Activated T-helper 1 cell treated with anti-CD3 and anti-CD28 coated beads, Interleukin-2, amount 50 U/mL, for 16 hours (primary cell): ENCODE data around the gene GRID1.
"Not testable (repeated sequence)": the region's sequence is repeated elsewhere in the genome, so short reads cannot be mapped to it uniquely, and the experiment has no call there.

Experiments
- DNase-seq, 2 donors: peaks; one replicate each; pipeline ENCODE4 v3.0.0-alpha.2; 2020; ENCODE audit warnings: low read depth in 1 of 2, low spot score in 1 of 2

The GRID1 gene

DNA sequence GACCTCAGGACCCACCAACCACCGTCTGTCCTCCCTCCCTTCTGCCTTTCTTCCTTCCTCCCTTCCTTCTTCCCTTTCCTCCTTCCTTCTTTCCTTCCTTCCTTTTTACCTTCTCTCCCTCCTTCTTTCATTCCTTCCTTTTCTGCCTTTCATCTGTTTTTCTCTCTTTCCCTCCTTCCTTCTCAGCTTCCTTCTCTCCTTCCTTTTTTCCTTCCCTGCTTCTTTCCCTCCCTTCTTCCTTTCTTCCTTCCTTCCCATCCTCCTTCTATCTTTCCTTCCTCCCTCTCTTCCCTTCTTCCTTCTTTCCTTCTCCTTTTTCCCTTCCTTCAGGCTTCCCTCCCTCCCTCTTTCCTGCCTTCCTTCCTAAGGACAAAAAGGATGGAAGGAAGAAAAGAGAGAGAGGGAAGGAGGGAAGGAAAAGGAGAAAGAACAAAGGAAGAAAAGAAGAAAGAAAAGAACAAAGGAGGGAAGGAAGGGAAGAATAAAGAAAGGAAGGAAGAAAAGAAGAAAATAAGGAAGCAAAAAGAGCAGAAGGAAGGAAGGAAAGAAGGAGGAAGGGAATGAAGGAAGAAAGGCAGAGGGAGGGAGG lies 405.0 kb downstream of the GRID1 start:
- DNase-seq: no peak

DNA sequence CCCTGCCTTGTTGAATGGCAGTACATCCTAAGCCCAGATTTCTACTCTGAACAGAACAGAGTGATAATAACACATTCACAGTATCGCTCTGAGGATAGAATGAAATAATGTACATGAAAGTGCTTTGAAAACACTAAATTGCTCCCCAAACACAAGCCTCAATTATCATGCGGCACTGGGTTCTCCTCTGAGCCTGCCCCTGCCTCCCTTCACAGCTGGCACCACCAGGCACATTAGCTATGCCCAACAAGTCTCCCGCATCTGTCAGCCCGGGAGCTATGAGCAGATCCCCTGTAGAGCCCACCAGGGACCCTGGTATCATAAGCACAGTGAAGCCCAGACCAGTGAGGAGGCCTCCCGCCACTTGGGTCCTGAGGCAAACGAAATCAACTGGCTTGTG lies 405.5 kb downstream of the GRID1 start:
- DNase-seq: no peak

DNA sequence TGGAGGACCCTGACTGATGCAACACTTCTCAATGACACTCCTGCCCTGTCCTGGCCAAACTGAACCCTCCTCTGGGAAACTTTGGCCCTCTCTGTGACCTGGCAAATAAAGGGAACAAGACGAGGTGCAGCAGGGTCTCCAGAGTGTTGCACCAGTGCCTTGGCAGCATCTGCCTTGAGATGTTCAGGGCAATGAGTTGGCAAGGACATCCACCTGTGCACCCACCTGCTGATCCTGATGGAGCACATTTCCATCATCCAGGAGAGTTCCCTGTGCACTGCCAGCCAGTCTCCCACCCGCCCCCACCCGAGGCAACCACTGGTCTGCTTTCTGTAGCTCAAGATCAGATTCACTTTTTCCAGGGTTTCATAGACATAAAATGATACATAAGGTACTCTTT lies 407.4 kb downstream of the GRID1 start:
- DNase-seq: no peak

DNA sequence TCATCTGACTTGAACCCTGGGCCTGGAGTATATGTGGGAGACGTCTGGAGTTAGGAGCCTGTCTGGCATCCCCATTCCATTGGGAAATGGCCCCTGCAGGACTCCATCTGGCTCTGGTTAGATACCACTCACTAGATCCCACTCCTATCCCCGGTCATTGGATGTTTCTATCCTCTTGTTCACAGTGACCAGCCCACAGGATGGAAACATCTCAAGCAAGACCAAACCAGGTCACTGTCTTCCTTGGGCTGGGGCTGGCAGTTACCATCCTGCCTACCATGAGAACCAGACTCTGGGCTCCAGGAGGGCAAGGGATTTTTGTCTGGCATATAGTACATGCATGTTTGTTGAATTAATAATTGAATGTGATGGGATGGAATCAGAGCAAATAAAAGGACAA lies 415.7 kb downstream of the GRID1 start:
- no peak for DNase-seq

DNA sequence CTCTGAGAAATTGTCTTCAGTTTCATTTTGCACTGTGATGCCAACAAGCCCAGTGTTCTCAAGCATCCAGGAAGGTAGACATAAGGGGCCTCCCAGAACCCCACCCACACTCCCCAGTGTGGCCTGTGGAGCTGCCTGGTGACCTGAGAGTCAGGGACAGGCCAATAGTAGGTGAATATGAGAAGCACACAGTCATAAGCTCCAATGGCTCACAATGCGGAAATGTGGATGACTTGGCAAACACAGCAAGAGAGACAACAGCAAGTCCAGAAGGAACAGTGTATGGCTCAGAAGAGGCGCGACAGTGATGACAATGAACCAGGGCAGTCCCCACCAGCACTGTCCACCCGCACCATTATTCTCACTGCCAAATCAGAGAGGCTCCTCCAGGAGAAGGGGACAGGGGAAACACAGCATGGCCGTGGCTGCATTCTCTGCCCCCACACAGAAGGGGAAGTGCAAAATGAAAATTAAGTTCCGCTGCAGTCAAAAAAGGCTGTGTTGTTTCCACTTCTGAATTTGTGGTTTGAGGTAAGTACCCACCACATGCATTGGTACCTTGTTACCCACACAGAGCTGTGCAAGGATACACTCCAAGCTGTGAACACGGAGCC lies 419.8 kb downstream of the GRID1 start:
- no peak for DNase-seq

DNA sequence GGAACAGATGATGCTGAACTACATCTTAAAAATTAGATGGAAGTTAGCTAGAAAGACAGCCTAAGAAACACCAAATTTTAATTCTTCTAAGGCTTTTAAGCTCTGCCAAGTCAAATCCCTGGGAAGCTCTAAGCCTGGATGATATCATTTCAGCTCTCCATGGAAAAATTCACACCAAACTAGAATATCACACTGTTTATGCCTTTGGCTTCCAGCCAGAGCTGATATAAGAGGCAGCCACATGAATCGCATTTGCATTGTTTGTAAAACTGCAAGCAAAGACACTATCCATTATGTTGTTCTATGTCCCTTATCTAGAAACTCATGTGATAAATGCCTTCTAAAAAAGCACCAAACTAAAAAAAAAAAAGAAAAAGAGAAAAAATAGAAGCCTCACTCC lies 430.4 kb downstream of the GRID1 start:
- DNase-seq: no peak

DNA sequence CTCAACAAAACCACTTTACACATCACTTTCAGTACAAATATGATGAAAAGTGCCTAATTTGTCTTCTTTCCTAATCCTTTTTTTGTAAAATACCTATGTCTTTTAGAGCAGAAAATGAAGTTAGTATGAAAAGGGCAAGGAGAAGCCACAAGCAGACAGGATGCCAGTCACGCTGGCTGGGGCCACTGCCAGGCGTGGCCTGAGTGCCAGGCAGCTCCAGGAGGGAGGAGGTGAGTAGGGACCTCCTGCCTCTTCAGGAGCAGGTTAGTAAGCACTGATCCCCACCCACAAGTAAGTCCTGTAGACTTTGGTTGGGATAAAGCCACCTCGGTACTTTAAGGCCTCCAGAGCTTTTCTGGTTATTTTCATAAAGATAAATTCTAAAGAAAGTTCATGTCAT lies 432.0 kb downstream of the GRID1 start:
- DNase-seq: no peak

DNA sequence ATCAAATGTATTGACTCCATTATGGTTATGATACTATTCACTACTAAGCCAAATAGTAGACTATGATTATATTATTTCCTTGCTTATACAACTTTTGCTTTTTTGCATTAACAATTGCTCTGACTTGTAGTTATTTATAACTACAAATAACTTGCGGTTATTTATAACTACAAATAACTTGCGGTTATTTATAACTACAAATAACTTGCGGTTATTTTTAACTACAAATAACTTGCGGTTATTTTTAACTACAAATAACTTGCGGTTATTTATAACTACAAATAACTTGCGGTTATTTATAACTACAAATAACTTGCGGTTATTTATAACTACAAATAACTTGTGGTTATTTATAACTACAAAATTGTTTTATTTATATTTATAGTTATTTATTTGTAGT lies 436.6 kb downstream of the GRID1 start:
- DNase-seq: not testable (repeated sequence)

DNA sequence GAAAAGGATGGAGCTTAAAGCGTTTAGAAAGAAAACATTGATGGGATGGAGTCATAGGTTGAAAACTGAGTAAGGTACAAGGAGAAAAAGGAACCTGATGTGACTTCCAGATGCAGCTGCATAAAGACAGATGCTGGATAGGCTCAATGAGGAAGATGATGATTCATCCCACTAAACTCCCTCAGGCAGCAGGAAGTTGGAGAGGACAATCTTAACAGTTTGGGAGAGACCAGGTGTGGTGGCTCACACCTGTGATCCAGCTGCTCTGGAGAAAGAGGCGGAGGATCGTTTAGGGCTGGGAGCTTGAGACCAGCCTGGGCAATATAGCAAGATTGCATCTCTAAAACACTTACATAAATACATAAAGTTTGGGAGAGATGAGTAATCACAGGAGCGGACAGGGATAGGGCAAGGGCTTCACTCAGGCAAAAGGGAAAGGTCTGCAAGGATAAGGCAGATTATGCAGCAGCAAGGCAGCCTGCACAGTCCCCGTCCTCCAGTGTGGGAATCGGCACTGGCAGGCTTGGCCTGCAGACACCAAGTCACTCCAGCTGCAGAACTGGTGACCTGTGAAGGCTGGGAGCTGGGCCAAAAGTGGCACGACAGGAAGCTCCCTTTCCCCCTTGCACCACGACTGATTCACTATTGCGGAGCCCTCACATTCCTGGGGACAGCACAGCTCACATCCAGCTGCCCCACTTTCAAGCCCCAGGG lies 438.5 kb downstream of the GRID1 start:
- DNase-seq: no peak

DNA sequence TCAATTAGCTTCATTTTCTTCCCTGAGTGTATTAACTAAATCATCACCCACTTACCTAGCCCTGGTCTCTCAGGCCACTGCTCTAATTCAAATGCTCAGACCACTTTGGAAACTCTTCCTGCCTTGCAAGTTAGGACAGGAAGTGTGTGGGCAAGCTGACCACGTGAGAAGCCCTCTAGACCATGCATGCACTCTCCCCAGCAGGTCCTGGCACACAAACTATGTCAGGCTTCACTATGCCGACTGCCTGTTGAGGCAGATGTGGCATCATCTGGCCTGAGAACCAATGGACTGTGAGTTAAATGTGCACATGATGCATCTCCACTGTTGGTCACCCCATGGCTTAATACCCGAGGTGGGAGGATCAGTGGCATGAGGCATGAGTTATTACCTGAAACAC lies 439.6 kb downstream of the GRID1 start:
- no peak for DNase-seq

DNA sequence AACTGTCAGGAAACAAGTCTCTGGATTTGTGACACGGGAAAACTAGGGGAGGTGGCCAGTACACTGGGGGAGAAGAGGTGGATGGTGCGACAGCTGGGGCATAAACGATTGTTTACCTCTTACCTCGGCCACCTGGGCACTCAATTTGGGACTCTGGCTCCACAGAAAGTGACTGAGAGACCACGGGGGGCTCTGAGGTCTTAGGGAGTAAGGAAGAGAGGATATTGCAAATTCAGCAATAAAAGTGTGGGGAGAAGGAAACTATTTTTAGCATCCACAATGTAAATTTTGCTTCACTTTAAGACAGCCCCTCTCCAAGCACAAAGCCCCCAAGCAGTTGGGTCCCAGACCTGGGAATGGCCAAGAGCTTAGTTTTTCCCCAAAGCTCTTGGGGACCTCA lies 440.5 kb downstream of the GRID1 start:
- no peak for DNase-seq

DNA sequence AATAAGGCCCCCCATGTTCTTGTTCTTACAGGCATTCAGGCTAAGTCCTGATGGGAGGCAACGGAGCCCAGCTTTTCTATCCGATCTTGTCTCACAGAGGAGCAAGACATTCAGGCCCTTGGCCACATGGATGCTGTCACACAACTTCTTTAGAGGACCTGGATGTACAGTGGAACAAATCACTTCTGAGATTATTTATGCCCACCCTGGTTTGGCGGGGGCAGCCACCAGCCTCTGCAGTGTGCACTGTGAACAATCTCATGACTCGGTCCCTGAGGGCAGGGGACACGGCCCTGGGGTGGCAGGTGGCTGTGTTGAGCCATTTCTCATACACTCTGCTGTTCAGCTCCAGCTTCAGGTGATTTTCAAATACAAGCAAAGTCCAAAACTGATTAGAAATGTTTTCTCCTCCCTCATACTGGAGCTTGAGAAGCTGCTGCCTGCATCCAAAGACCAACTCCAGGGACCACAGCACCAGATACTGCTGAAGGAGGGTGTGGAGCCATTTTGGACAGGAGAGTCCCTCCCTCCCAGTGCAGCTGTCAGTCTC lies 441.3 kb downstream of the GRID1 start:
- no peak for DNase-seq

DNA sequence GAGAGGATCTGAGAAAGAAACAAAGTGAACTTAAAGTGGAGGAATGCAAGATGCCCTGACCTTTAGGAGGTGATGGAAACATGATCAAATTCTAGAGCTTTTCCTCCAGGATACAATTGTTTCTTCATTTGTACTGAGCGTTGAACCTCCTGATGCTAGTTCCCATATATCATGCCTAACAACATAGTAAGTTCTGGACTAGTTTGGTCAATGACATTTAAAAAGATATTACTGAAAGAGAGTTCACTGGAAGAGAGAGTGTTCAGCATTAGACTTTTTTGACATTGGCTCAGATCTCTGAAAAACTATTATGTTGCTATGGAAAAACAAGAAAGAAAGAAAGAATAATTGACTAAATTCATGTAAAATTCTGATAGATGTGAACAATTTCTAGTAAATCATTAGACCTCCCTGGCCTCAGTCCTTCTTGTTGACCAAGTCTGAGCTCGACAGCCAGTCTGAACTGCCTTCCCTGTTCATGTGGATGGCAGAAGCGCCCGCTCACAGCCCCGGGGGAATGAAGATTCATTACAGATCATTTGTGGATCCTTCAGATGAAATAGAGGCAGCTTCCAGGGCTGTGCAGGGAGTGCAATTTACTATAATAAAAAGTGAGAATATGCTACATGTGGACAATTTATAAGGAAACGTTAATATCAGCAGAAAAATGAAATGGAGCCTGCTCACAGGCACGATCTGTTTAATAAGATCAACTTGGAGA lies 442.1 kb downstream of the GRID1 start:
- DNase-seq: no peak

DNA sequence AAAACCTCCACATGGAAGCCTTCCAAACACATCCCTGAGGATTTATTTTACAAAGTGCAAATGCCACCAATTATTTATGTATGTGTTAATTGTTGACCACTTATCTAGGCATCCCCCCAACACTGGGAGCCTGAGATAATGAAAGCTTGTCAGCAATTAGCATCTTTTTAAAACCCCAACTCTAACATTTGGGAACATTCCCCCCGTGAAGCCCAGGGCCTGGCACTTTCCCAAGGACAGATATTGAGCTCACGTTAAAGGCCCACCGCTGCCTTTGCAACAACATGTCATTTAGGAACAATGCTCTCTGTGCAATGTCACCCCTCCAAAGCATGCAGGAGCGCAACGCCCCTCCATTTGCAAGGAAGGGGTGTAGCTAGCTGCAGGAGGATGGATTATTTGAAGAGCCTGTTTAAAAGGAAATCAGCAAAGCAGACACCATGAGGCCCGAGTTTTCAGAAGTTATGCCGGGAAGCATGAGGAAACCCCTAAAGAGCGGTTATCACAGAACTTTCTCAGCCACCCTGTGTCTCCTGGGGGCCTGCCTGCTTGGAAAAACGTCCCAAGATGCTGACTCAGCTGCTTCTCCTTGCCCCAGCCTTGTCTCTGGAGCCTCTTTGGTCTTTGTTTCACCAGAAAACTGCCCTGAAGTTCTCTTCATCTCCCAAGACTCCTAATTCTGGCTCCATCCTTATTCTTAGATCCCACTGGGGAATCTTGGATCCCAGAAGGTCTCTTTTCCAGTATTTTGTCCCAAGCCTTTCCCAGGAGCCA lies 444.1 kb downstream of the GRID1 start:
- DNase-seq: no peak

DNA sequence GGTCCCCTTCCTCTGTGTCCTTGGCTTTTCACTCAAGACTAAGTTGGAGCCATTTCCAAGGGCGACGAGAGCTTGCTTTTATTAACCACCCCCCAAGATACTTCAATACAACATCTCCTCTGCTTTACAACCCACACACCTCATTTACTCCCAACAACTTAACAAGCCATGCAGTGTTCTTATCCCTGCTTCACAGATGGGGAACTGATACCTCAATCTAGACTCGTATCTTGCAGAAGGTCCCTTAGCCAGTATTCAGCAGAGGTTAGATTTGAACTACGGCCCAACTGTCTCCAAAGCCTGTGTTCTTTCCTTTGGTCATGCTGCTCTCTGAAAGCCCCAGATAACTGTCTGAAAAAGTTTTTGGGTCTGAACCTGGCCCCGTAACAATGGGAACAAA lies 444.8 kb downstream of the GRID1 start:
- DNase-seq: no peak

DNA sequence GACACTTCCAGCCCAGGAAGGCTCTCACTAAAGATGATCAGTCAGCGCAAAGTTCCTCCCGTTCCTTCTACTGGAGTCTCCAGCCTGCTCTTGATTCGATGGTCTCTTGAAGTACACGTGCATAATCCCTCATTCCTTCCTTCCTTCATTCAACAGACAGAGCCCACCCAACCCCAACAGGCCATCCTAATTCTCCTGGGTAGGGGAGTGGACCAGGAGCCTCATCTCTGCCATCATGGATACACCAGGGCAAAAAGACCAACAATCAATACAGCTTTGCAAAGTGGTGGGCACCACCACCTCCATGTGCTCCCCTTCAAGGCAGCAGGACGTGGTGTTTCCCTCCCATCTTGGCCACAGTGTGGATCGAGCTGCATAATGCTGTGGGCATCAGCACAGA lies 446.3 kb downstream of the GRID1 start:
- no peak for DNase-seq

DNA sequence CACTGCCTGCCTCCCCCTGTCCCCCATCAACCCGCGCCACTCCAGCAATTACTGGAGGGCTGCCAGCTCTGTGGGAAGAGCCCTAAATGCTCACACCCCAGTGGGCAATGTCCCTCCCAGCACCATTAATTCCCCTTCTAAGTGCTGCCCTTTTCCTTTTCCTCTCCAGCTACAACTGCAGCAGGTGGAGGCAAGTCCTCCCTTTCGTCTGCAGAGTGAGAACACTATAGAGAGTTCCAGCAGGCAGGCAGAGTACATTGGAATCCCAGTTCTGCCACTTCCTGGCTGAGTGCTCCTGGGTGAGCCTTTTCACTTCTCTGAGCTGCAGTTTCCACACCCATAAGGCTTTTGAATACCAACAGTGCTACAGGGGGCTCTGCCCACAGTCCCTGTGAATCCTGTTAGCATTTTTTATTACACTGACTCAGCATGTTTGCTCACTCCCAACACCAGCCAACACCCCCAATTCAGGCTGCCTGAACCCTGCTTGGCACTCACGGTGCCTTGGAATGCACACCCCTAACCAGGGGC lies 447.0 kb downstream of the GRID1 start:
- no peak for DNase-seq

DNA sequence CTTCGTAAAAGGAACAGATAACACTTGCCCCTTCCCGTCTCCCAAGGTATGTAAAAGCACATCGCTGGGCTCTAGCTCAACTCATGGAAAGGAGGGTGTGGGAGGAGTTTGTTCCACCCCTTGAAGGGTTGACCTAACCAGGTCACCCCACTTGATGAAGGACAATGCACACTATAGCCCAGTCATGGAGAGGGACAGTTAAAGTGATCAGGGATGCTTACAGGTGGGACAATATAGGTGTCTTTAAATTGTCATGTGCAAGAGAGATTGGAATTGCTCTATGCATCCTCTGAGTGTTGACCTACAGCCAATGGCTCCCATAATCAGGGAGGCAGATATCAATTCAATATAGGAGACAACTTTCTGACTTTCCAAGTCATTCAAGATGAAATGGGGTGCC lies 448.2 kb downstream of the GRID1 start:
- no peak for DNase-seq

DNA sequence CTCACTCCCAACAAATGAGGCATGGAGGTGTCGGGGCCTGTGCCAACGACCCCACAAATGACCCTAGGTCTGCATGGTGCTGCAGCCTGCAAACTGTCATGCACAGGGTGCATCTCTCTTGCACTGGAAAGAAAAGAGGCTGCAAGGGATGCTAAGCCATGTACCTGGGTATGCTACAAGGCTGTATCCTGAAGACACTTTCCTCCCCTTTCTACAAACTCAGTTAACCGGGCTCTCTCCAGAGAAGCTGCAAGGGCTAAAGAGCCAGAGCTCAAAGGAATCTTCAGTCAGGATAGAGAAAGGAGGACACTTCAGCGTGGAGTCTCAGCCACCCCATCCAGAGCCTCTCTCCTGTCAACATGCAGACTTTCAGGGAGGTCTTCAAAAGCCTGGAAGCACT lies 449.0 kb downstream of the GRID1 start:
- DNase-seq: no peak

DNA sequence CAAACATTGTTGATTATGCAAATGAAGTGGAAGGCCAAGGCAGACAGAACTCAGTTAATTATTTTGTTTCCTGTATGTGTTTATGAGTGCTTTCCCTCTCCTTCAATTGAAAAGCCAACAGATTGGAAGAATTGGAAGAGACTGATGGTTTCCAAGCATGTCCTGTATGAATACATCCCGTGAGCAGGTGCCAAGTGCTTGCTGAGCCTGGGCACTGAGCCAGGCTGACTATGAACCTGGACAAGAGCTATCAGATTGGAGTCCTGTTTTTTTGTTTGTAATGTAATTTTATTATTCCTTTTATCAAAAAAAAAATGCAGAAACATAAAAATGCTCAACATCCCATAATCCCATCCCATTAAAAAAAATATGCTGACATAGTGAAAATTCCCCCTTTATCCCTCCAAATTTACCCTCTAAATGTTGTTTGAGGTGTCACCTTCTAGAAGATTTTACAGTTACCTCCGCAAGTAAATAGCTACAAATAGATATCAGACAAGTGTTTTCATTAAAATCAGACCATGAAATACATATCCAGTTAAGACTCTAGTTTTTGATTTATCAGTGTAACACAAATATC lies 449.5 kb downstream of the GRID1 start:
- no peak for DNase-seq

DNA sequence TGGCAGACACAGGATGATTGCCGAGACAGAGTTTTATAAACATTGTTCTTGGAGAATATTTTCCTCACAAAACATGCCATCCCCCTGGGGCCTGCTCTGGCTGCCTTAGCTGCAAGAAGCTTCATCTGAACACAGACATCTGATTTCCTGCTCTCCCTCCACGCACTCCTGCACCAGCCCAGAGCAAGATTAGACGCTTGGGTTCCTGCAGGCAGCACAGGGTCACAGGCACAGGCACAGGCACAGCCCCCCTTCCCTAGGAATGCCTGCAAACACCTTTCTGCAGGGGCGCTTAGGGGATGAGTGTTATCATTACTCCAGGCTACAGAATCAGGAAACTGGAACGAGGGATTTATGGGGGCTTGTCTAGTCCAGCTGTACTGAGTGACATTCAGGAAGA lies 450.3 kb downstream of the GRID1 start:
- no peak for DNase-seq
